GM18502 (cell line): ENCODE measurements around the gene NDUFAF5.
"Not testable (repeated sequence)": the region's sequence is repeated elsewhere in the genome, so short reads cannot be mapped to it uniquely, and the experiment has no call there.

Source experiments
- ATAC-seq: cut with Tn5 transposase; IDR thresholded peaks from one replicate; pipeline ENCODE4 v1.9.1; 2021; ENCODE audit warnings: mild to moderate bottlenecking; ENCODE audit not compliant: unreplicated experiment, poor library complexity

Gene NDUFAF5, protein sequence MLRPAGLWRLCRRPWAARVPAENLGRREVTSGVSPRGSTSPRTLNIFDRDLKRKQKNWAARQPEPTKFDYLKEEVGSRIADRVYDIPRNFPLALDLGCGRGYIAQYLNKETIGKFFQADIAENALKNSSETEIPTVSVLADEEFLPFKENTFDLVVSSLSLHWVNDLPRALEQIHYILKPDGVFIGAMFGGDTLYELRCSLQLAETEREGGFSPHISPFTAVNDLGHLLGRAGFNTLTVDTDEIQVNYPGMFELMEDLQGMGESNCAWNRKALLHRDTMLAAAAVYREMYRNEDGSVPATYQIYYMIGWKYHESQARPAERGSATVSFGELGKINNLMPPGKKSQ

DNA sequence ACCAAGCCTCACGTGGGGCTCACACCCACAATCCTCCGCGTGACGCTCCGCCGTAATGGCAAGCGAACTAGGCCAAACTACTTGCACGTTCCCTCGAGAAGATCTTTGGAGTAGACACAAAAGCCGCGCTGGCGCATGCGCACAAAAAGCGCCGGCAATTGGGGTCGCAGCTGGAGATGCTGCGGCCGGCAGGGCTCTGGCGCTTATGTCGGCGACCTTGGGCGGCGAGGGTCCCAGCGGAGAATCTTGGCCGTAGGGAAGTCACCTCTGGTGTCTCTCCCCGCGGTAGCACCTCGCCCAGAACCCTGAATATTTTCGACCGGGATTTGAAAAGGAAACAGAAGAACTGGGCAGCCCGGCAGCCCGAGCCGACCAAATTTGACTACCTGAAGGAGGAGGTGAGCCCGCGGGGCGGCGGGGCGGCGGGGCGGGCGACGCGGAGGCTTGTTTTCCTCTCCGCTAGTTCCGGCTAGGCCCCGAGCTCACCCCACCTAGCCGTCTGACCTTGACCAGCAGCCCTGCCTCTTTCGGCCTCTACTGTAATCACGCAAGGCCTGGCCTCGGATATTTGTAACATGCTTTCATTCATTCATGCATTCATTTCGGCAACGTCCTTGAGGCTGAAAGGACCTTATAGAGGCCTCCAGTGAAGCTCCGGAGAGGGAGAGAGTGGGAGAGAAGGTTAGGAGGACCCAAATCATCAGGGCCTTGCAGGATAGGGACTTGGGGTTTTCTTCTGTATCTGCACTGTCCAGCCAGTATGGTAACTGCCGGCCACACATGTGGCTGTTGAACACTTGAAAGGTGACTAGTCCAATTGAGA lies at the start of gene NDUFAF5, which contains the start of gene ESF1:
NDUFAF5 (plus strand) TSS at position 136 of the 823 bp plus-strand sequence; CDS start at position 177, 41 bp downstream.
ESF1 (minus strand) TSS at position 27 of the 823 bp plus-strand sequence. CDS start 1,779 bp downstream, outside the sequence.
- peak; percentile 95 for ATAC-seq

DNA sequence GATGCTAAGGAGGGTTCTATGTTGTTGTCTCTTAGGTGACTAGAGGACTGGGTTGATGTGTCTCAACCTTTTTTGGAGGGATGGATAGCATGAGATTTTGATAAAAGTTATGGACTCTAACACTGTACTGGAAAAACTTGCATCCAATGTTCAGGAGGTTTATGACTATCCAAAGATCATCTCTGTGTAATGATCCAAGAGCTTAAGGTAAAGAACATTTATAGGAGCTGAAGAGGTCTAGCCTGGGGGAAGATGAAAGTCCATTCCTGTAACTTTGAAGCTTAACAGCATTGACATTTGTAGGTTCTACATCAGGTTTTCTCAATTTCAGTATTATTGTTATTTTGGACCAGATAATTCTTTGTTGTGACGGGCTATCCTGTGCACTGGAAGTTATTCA lies 49.0 kb upstream of the NDUFAF5 start:
- no peak for ATAC-seq

DNA sequence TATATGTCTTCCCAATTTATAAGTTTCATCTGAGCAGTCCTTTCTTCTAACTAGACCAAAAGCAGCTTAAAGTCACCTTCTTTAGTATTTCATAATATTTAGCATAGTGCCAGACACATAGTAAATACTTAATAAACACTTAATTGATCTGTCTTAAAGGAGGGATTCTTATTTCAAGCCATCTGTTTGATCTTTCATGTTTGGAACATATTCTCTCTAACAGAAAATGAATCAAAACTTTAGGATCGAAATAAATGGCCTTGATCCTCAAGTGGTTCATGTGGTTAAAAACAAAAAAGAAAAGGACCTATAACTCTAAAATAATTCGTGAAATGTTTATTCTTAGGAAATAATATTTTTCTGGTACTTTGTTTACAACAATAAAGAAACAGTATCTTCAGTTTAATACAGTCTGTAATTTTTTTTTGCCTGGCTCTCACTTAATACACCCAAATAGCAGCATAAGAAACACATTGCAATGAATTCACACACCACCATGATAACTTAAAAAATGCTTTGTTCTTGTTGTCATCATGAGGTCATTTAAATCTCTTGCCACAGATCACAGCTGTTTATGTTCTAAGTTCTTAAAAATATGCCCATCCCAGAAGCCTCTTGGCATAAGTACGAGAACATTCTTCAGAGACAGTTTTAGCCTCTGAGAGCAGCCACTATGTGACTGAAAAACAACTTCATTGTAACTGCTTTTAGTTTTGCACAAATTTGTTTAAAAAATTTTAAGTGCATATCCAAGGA lies 48.2 kb upstream of the NDUFAF5 start:
- no peak for ATAC-seq

DNA sequence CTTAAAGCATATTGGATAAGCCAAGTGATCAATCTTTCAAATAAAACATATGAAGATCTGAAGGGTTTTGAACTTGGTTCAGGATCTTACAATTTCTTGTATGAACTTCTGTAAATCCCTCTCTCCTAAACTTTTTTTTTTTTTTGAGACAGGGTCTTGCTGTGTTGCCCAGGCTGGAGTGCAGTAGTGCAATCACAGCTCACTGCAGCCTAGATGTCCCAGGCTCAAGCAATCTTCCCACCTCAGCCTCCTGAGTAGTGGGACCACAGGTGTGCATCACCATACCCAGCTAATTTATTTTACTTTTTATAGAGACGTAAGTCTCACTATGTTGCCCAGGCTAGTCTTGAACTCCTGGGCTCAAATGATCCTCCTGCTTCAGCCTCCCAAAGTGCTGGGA lies 46.6 kb upstream of the NDUFAF5 start:
- ATAC-seq, result not testable (repeated sequence)

DNA sequence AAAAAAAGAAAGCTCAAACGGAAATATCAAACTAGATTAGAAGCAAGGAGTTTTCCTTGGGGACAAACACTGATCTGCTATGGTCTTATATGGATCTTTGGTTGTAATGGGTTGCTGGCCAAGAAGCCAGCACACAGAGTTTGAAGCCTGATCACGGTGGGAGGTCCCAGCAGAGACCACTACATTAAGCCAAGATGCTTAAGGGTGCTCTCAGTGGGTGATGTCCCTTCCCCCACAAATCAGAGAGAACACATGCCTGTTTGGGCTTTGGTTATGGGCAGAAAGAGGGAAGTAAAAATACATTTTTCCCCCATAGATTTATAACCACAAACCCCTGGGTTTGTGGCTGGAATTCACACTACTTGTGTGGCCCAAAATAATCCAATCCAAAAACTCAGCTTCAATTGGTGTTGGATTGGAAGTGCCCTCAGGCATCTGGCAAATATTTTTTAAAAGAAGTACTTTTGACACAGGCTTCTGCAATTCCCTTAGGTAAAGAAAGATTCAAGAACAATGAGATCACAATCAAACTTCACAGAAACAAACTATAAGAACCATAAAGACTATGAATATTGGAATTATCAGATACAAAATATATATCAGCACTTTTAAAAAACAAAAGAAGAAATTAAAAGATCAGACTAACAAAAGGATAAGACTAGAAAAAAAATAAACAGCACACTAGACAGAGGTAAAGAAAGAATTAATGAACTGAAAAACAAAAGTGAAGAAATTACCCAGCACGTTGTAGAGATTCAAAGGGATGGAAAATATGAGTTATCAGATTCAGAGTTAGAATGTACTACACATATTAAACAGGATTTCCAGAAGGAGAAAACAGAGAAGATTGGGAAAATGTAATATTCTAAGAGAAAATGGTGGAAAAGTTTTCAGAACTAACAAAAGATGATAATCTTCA lies 44.8 kb upstream of the NDUFAF5 start:
- ATAC-seq, result no peak

DNA sequence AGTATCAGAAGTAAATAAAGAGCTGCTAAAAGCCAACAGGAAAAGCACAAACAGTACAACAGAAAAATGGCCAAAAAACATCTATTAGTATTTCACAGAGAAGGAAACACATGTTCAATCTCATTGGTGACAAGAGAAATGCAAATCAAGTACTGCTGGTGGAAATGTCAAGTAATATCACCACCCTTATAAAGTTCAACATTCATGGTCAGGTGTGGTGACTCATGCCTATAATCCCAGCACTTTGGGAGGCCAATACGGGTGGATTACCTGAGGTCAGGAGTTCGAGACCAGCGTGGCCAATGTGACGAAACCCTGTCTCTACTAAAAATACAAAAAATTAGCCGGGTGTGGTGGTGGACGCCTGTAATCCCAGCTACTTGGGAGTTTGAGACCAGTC lies 42.9 kb upstream of the NDUFAF5 start:
- ATAC-seq, result no peak

DNA sequence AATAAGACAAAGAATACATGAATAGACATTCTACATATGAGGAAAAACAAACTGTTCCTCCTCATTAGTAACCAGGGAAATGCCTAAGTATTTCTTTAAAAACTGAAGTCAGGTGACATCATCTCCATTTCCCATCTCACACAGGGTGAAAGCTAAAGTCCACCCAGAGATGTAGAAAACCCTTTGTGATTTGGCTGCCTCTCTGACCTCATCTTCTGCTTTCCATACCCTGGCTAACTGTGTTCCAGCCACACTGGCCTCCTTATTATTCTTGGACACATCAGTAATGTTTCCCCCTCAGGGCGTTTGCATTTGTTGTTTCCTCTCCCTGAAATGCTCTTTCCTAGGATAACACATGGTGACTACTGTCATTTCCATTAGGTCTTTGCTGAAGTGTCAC lies 40.5 kb upstream of the NDUFAF5 start:
- ATAC-seq, result no peak

DNA sequence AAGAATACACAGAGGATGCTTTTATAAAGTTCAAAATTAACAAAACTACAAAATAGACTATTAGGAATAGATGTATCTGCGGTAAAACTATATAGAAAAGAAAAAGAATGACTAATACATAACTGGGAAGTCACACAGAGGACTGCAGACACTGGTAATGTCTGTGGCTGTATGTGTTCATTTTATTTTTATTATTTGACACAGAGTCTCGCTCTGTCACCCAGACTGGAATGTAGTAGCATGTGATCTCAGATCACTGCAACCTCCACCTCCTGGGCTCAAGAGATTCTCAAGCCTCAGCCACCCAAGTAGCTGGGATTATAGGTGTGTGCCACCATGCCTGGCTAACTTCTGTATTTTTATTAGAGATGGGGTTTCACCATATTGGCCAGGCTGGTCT lies 39.0 kb upstream of the NDUFAF5 start:
- no peak for ATAC-seq

DNA sequence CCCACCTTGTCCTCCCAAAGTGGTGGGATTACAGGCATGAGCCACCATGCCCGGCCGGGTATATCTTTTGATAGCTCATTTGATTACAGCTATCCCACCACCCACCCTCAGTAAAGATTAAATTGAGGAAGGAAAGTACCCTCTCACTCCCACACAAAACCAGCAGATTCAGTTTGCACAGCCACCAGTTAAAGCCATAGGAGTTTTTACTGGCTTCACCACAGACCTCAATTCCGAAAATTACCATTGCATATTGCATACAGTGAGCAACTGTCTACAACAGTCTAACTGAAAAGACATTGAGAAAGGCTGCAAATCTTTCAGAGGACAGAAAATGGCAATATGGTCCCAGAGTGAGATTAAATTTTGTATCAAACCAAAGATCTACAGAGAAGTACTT lies 35.0 kb upstream of the NDUFAF5 start:
- no peak for ATAC-seq

DNA sequence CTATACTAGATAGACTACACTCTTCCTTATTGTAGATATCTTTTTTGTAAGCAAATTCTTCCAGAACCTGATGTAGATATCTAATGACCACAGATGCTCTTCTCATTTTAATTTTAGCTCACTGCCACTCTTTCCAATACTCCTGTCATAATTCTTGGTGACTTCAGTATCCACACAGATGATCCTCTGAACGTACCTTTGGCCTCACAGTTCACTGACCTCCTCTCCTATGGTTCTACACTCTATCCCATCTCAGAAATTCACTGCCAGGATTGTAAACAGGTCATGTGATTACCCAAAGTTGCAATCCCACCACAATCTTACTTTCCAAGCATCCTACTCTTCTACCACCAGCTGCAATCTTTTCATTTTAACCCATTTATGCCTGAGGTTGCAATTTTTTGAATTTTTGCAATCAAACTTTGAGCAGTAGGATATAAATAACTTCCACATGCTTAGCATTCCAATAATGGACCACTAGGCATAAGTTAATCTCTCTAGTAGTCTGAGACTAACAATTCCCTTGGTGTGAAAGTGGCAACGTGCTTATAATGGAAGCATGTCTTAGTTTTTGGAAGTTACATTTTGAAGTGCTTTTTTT lies 31.3 kb upstream of the NDUFAF5 start:
- ATAC-seq, result no peak

DNA sequence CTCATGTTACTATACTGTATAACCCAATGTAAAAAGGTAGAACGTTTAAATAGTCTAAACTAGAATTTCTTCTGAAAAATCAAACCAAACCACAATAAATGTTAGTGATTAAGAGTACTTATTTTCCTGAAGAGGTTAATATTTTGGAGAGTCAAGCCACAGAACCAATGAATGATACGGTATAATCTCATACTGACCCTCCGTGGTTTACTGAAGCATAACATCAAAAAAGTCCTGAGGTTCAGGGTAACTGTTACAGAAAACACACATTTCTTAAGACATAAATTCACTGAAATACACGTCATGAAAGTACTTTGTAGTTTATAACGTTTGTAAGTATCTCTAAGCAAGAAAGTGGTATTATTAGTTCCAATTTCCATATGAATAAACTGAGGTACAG lies 29.0 kb upstream of the NDUFAF5 start:
- no peak for ATAC-seq

DNA sequence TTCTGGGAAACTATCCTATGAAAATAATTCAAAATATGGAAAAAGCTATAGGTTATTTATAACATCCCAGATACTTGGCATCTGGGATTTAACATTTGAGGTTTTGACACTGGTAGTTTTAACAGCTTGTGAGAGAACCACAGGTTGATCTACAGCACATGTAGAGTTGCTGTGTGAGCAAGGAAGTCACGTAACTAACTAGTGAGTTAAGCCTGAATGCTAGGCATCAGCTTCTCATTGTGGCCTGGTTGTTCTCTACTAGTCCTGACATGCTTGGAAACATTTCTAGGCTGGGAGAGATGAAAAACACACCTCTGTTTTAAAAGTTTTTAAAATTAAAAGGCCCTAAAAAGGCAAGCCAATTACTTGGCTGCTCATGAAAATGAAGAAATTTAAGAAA lies 28.3 kb upstream of the NDUFAF5 start:
- no peak for ATAC-seq

DNA sequence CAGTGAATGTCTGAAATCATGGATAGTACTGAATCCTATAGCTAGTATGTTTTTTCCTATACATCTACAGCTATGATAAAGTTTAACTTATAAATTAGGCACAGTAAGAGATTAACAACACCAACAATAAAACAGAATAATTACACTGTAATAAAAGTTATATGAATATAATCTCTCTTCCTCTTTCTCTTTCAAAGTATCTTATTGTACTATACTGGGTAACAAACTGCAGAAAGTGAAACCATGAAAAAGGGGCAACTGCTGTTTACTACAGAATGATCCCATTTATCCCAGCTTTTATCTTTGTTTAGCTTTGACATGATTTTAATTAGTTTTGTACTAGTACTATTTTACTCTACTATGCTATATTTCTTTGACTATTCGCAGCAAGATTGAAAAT lies 25.9 kb upstream of the NDUFAF5 start:
- no peak for ATAC-seq

DNA sequence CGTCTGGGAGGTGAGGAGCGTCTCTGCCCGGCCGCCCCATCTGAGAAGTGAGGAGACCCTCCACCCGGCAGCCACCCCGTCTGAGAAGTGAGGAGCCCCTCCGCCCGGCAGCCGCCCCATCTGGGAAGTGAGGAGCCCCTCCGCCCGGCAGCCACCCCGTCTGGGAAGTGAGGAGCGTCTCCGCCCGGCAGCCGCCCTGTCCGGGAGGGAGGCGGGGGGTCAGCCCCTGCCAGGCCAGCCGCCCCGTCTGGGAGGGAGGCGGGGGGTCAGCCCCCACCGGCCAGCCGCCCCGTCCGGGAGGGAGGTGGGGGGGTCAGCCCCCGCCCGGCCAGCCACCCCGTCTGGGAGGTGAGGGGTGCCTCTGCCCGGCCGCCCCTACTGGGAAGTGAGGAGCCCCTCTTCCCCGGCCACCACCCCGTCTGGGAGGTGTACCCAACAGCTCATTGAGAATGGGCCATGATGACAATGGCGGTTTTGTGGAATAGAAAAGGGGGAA lies 24.3 kb upstream of the NDUFAF5 start:
- not testable (repeated sequence) for ATAC-seq

DNA sequence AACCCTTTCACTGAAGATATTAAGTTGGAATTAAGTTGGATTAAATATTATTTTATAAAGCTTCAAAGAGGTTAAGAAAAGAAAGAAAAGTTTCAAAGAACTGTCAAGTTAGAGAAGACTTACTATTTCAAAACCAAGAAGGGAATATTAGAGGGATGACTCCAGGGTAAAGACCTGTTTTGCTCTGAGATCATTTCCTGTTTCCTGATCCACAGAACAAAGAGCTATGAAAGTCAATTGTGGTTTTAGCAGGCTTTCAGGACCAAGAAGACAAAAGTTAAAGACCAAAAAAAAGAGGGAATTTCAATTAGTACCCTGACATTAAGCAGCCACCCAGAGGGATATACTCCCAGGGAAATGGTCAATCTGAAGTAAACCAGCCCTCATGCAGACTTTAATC lies 19.5 kb upstream of the NDUFAF5 start:
- no peak for ATAC-seq

DNA sequence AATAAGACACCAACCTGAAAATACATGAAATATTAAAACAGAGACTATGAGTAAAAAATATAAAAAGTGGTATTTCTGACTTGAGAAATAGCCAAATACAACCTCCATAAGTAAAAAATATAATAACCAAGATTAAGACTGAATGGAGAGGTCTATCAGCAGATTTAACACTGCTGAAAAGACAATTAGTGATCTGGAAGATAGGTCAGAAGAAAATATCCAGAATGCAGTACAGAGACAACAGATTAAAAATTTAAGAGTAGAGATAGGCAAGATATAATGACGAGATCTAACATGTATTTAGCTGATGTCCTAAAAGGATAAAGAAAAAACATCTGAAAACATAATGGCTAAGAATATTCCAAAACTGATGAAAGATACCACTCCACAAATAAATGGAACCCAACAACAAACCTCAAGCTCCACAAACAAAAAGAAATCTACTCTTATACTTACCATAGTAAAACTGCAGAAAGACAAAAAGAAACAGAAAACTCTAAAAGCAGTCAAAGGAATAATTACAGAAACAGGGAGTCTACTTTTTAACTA lies 18.9 kb upstream of the NDUFAF5 start:
- ATAC-seq, result no peak

DNA sequence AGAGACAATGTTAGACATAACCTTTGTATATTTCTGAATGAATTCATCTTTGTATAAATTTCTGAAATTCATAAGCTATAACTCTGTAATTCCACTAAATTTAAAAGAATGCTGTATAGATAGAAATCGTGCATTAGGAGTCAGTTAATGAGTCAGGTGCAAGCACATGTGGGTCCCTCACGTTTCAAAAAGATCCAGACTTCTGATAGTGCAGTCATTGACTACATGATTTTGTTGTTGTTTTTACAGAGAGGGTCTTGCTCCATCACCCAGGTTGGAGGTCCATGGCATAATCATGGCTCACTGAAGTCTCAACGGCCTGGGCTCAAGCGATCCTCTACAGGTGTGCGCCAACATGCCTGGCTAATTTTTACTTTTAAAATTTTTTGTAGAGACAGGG lies 14.7 kb upstream of the NDUFAF5 start:
- ATAC-seq, result no peak

DNA sequence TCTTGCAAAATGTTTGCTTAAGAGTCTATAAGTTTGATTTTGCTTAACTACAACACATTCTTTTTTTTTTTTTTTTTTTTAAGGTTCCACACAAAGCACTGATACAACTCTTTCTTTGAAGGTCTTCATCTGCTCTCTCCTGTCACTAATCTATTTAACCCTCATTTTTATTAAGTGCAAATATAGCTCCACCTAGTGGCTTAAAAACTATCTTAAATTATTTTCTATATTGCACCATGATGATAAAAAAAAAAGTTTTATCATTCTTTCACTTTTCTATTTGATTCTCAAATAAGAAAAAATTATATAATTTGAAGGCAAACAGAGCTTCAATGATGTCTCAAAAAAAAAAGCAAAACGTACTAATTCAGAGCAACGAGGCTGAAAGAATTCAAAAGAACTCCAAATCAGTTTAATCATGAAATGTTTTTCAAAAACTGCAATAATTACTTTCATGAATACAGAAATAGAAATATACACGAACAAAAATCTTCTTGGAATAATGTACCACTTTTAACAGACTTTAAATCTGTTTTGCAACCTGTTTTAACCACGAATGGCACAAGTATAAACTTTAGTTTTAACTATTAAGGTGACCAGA lies 12.9 kb upstream of the NDUFAF5 start:
- no peak for ATAC-seq

DNA sequence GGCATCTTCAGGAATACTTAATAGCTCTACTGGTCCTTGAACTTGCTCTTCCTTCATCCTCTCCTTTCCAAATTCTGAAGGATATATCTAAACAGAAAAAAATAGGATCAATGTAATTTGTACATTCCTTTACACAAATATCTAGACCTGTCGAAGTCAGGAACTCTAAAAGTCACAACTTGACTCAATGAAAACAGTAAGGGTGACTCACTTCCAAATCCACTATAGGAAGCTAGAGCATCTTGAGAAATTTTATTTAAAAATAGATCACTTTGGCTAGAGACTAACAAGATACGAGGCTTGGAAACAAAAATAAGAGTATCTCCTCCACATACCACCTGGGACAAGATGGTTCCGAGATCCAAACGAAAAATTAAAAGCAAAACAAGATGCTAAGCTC lies 12.3 kb upstream of the NDUFAF5 start:
- no peak for ATAC-seq
